GM12878 (cell line): Measurements from ENCODE around the gene WNT3A. TPM values are rescaled to one million over a fixed set of nuclear protein-coding genes. Genes with fewer than 3 reads are reported as not detected.

Experiments
- ATAC-seq: fragments of 200-7000 bp; cut with Tn5 transposase; 3 replicates; pipeline ENCODE4 v1.9.1; 2020; ENCODE audit warnings: mild to moderate bottlenecking, moderate library complexity
- BruUV-seq: library from RNA; stranded (reverse); fragments of 400-500 nt; replicated peaks from 2 replicates; lab custom pipeline; 2021; lab: Mats Ljungman, UMichigan
- CTCF ChIA-PET: fragments of 300-600 bp; sonication (Branson Sonifier 250); formaldehyde crosslinking; extraction: SDS; loops from one replicate; lab custom pipeline; 2021; ENCODE audit warnings: inconsistent platforms; lab: Yijun Ruan, JAX
- POLR2A ChIA-PET: fragments of 350-600 bp; formaldehyde crosslinking; extraction: SDS; loops from one replicate; lab custom pipeline; 2021; ENCODE audit warnings: inconsistent platforms; lab: Charles Lee
- RAD21 ChIA-PET: fragments of 300-600 bp; sonication (Branson Sonifier 250); formaldehyde crosslinking; loops from one replicate; lab custom pipeline; 2023; ENCODE audit warnings: antibody characterized with exemption; ENCODE audit not compliant: unreplicated experiment; lab: Charles Lee
- SMC1A ChIA-PET: fragments of 300-600 bp; sonication (Branson Sonifier 250); formaldehyde crosslinking; loops from one replicate; lab custom pipeline; 2023; ENCODE audit not compliant: unreplicated experiment, uncharacterized antibody; lab: Charles Lee
- DNase-seq: peaks from one replicate; pipeline ENCODE4 v3.0.0-alpha.2; 2011; ENCODE audit warnings: low read depth, low spot score
- FAIRE-seq: peaks from 3 replicates; lab custom pipeline; 2011; peaks lifted over from hg19 to GRCh38; lab: Jason Lieb, UNC
- H2AFZ ChIP-seq: 2 replicates; pipeline ENCODE4 v1.6.0; 2011; ENCODE audit warnings: low read depth, low read length, control low read depth; ENCODE audit not compliant: control insufficient read depth
- H3K27ac ChIP-seq: 2 replicates; pipeline ENCODE4 v1.5.1; 2011; ENCODE audit warnings: control low read depth; ENCODE audit not compliant: control insufficient read depth, insufficient read depth
- H3K27me3 ChIP-seq, 2 experiments: replicated peaks in 1 of 2; 2 replicates each; pipeline versions ENCODE4 v1.6.0 to v1.6.1; 2011; ENCODE audit warnings: low read length in 1 of 2; ENCODE audit not compliant: control insufficient read depth in 2 of 2, insufficient read depth in 2 of 2
- H3K36me3 ChIP-seq, 2 experiments: 2 replicates each; pipeline ENCODE4 v1.5.1; 2011; ENCODE audit warnings: low read length in 1 of 2; ENCODE audit not compliant: control insufficient read depth in 2 of 2, insufficient read depth in 2 of 2
- H3K4me1 ChIP-seq: 2 replicates; pipeline ENCODE4 v1.6.1; 2011; ENCODE audit warnings: mild to moderate bottlenecking, low read length, moderate library complexity, mixed read lengths; ENCODE audit not compliant: control insufficient read depth, insufficient read depth
- H3K4me2 ChIP-seq: 2 replicates; pipeline ENCODE4 v1.6.0; 2011; ENCODE audit warnings: control low read depth; ENCODE audit not compliant: control insufficient read depth, insufficient read depth
- H3K4me3 ChIP-seq: fragments of 200-600 bp; sonication (generic); 2 replicates; pipeline ENCODE4 v1.5.1; 2016
- H3K79me2 ChIP-seq: 2 replicates; pipeline ENCODE4 v1.6.0; 2011; ENCODE audit warnings: low read length; ENCODE audit not compliant: control insufficient read depth, insufficient read depth
- H3K9ac ChIP-seq: 2 replicates; pipeline ENCODE4 v1.8.0; 2011; ENCODE audit warnings: low read length, control low read depth, mixed read lengths; ENCODE audit not compliant: control insufficient read depth, insufficient read depth
- H3K9me3 ChIP-seq: replicated peaks from 3 replicates; pipeline ENCODE4 v1.5.1; 2011; ENCODE audit warnings: mild to moderate bottlenecking, low read length; ENCODE audit not compliant: control insufficient read depth, insufficient read depth
- H4K20me1 ChIP-seq: 2 replicates; pipeline ENCODE4 v1.6.0; 2011; ENCODE audit not compliant: control insufficient read depth, insufficient read depth
- CREB1 ChIP-seq: IDR thresholded peaks from 2 replicates; pipeline ENCODE4 v1.6.1; 2012; ENCODE audit warnings: low read depth, mild to moderate bottlenecking, inconsistent platforms
- CUX1 ChIP-seq: IDR thresholded peaks from 2 replicates; pipeline ENCODE4 v1.6.1; 2012; ENCODE audit warnings: improper control_type of control experiment, low read depth, low read length; ENCODE audit not compliant: insufficient replicate concordance
- EP300 ChIP-seq, 2 experiments: fragments of 150-350 bp in 1 of 2; IDR thresholded peaks; 2 replicates each; pipeline ENCODE4 v1.6.1; 2011 to 2012; ENCODE audit warnings: low read depth in 2 of 2, low read length in 2 of 2, borderline replicate concordance in 1 of 2, improper control_type of control experiment in 1 of 2, inconsistent platforms in 1 of 2; ENCODE audit not compliant: control insufficient read depth in 1 of 2
- GATAD2B ChIP-seq: fragments of 450-650 bp; conservative IDR thresholded peaks from 2 replicates; pipeline ENCODE4 v1.6.1; 2017; ENCODE audit warnings: low read depth, mild to moderate bottlenecking, moderate library complexity
- HSF1 ChIP-seq: fragments of 150-350 bp; IDR thresholded peaks from 2 replicates; pipeline ENCODE4 v1.6.1; 2014; ENCODE audit warnings: mild to moderate bottlenecking, low read depth, low read length
- NR2F1 ChIP-seq: fragments of 450-650 bp; conservative IDR thresholded peaks from 2 replicates; pipeline ENCODE4 v1.6.1; 2017; ENCODE audit warnings: mild to moderate bottlenecking
- RB1 ChIP-seq: fragments of 450-650 bp; formaldehyde crosslinking; IDR thresholded peaks from 2 replicates; pipeline ENCODE4 v1.6.1; 2017; ENCODE audit warnings: mild to moderate bottlenecking, borderline replicate concordance
- SIN3A ChIP-seq: IDR thresholded peaks from 2 replicates; pipeline ENCODE4 v1.6.1; 2012; ENCODE audit warnings: low read depth, low read length, improper control_type of control experiment
- SRF ChIP-seq, 2 experiments: IDR thresholded peaks; 2 replicates each; pipeline ENCODE4 v1.6.1; 2011; ENCODE audit warnings: low read depth in 2 of 2, low read length in 2 of 2, mild to moderate bottlenecking in 1 of 2, moderate library complexity in 1 of 2
- SUPT20H ChIP-seq: IDR thresholded peaks from 2 replicates; pipeline ENCODE4 v1.6.1; 2011; ENCODE audit warnings: low read depth, mild to moderate bottlenecking, low read length, moderate library complexity, borderline replicate concordance; ENCODE audit not compliant: control insufficient read depth
- ZSCAN29 ChIP-seq: fragments of 450-650 bp; IDR thresholded peaks from 2 replicates; pipeline ENCODE4 v1.6.1; 2017; ENCODE audit warnings: mild to moderate bottlenecking, moderate library complexity
- WGBS: methylation state at CpG from one replicate; pipeline ENCODE4 v1.1.6; 2016; ENCODE audit warnings: low lambda C conversion rate; ENCODE audit not compliant: insufficient replicate concordance, insufficient coverage; ENCODE audit errors: missing lambda C conversion rate; 5-methylcytosine and 5-hydroxymethylcytosine counted together
- in situ Hi-C: fragments of 300-500 bp; cut with MboI; formaldehyde crosslinking; loops from 9 replicates; pipeline ENCODE4 v1.14.3; 2018; ENCODE audit warnings: mixed read lengths
- intact Hi-C: fragments of 100-400 bp; cut with micrococcal nuclease; formaldehyde crosslinking; loops from one replicate; pipeline ENCODE4 v1.14.2; 2022; ENCODE audit not compliant: unreplicated experiment
- polyA plus RNA-seq, 11 experiments: library from polyadenylated mRNA; depleted of rRNA in 4 of 11; unstranded in 6 of 11; stranded (reverse) in 5 of 11; fragments of >200 nt; fragmentation: Nextera tagmentation in 4 of 11; fragmentation: Illumina TruSeq in 1 of 11; extraction: Ambion mirVana in 4 of 11; extraction: Trizol in 1 of 11; gene quantifications; 1 replicate in 1 of 11; 2 replicates in 10 of 11; pipeline versions ENCODE4 v1.2.1 to v1.2.3, GENCODE V29; 2011 to 2016; ENCODE audit warnings: inconsistent platforms in 2 of 11, missing spikeins in 2 of 11, low read depth in 1 of 11
- total RNA-seq, 4 experiments: library from RNA; depleted of rRNA in 3 of 4; stranded (reverse); fragments of >200 nt in 3 of 4; fragmentation: Illumina TruSeq in 1 of 4; extraction: Trizol in 1 of 4; gene quantifications; 2 replicates each; pipeline versions ENCODE4 v1.2.1 to v1.2.3, GENCODE V29; 2013 to 2021
- TF ChIP-seq, protein P1 (sequence below): fragments of 450-650 bp; IDR thresholded peaks from 2 replicates; pipeline ENCODE4 v1.6.1; 2016; ENCODE audit warnings: mild to moderate bottlenecking
- TF ChIP-seq, protein P2 (sequence below): IDR thresholded peaks from 2 replicates; pipeline ENCODE4 v1.6.1; 2012; ENCODE audit warnings: low read length, inconsistent platforms

WNT3A gene
- total and polyA plus RNA-seq, 10 of the 15 experiments (the other 5 are each of a cell fraction or from before 2014, with no cell fraction given): 0.16 TPM; not detected in 9

- RAD21 ChIA-PET: no interaction called here
- DNase-seq (no peak), ATAC-seq (no peak), FAIRE-seq (no peak)
- H3K27me3 ChIP-seq: peaks cover 0 to 3% of the 10 kb centered on the region in 2 experiments; a peak in 2 of 4 replicates
- CTCF ChIA-PET: no interaction called here
- no peaks in the 10 kb centered on the region for H3K79me2 ChIP-seq
- WGBS: 36% methylated on average over 6 of the region's 6 CpGs
- H3K27ac ChIP-seq: no peak overlapping the region
- in situ Hi-C loops: no loop called here
- SMC1A ChIA-PET: no interaction called here
- H3K9me3 ChIP-seq: no peaks in the 10 kb centered on the region
- intact Hi-C loops: no loop called here
- H2AFZ ChIP-seq: no peak overlapping the region
- no peaks in the 10 kb centered on the region for H3K36me3 ChIP-seq
- H3K9ac ChIP-seq: no peak overlapping the region
- POLR2A ChIA-PET: no interaction called here
- no peak for TF ChIP-seq EP300 (IDR thresholded peaks at IDR 0.05; ENCODE audit: borderline replicate concordance in 1 of 2, control insufficient read depth in 1 of 2, low read depth in 2 of 2, low read length in 2 of 2)
- no peak for TF ChIP-seq ZSCAN29
- TF ChIP-seq SUPT20H: no peak
- no peak for TF ChIP-seq CUX1
- TF ChIP-seq, protein P1, sequence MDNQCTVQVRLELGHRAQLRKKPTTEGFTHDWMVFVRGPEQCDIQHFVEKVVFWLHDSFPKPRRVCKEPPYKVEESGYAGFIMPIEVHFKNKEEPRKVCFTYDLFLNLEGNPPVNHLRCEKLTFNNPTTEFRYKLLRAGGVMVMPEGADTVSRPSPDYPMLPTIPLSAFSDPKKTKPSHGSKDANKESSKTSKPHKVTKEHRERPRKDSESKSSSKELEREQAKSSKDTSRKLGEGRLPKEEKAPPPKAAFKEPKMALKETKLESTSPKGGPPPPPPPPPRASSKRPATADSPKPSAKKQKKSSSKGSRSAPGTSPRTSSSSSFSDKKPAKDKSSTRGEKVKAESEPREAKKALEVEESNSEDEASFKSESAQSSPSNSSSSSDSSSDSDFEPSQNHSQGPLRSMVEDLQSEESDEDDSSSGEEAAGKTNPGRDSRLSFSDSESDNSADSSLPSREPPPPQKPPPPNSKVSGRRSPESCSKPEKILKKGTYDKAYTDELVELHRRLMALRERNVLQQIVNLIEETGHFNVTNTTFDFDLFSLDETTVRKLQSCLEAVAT: no peak
- TF ChIP-seq HSF1: no peak
- no peak for TF ChIP-seq CREB1
- TF ChIP-seq SIN3A: no peak
- no peak for TF ChIP-seq GATAD2B
- TF ChIP-seq, protein P2, sequence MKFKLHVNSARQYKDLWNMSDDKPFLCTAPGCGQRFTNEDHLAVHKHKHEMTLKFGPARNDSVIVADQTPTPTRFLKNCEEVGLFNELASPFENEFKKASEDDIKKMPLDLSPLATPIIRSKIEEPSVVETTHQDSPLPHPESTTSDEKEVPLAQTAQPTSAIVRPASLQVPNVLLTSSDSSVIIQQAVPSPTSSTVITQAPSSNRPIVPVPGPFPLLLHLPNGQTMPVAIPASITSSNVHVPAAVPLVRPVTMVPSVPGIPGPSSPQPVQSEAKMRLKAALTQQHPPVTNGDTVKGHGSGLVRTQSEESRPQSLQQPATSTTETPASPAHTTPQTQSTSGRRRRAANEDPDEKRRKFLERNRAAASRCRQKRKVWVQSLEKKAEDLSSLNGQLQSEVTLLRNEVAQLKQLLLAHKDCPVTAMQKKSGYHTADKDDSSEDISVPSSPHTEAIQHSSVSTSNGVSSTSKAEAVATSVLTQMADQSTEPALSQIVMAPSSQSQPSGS: no peak
- TF ChIP-seq SRF (IDR thresholded peaks at IDR 0.05; ENCODE audit: low read depth in 2 of 2, low read length in 2 of 2): no peak
- no peak for TF ChIP-seq NR2F1
- no peak for TF ChIP-seq RB1
- no peak overlapping the region for H3K4me2 ChIP-seq
- no peaks in the 10 kb centered on the region for H4K20me1 ChIP-seq
- BruUV-seq: no TSS peak
- H3K4me1 ChIP-seq: no peaks in the 10 kb centered on the region
- H3K4me3 ChIP-seq: no peak overlapping the region
Measured at GRCh38 chr1:228048659-228049298, 42.0 kb downstream of the WNT3A start.
